ENCODE data around the gene FBN1.

Gene FBN1

GRCh38 chr15:48469681-48470080, 175.8 kb downstream of the FBN1 start:
- TF ChIP-seq GLIS3 (CRISPR knock-in tag; IDR thresholded peaks at IDR 0.05) (no peak), TOX (CRISPR knock-in tag; IDR thresholded peaks at IDR 0.05; ENCODE audit: borderline replicate concordance) (no peak), TCF4 (CRISPR knock-in tag; IDR thresholded peaks at IDR 0.05; ENCODE audit: borderline replicate concordance) (no peak), ZFP30 (CRISPR knock-in tag; IDR thresholded peaks at IDR 0.05) (no peak), ZNF70 (CRISPR knock-in tag; IDR thresholded peaks at IDR 0.05) (no peak), CSRNP3 (CRISPR knock-in tag; IDR thresholded peaks at IDR 0.05) (no peak), RARB (CRISPR knock-in tag; IDR thresholded peaks at IDR 0.05) (no peak)
- ATAC-seq, result no peak

GRCh38 chr15:48469271-48469670, 176.2 kb downstream of the FBN1 start:
- ATAC-seq, result no peak

GRCh38 chr15:48467801-48468200, 177.7 kb downstream of the FBN1 start:
- no peak for ATAC-seq

More at GRCh38 chr15:48469271-48469670, 176.2 kb downstream of the FBN1 start:
- TF ChIP-seq RARB (CRISPR knock-in tag; IDR thresholded peaks at IDR 0.05), result no peak
- no peak for TF ChIP-seq CSRNP3 (CRISPR knock-in tag; IDR thresholded peaks at IDR 0.05)
- TF ChIP-seq CREB5 (CRISPR knock-in tag; IDR thresholded peaks at IDR 0.05; ENCODE audit: low read depth), result no peak
- TF ChIP-seq ARNTL (CRISPR knock-in tag; IDR thresholded peaks at IDR 0.05; ENCODE audit: borderline replicate concordance, low read depth), result no peak
- TF ChIP-seq ISL1 (CRISPR knock-in tag; IDR thresholded peaks at IDR 0.05), result no peak

More at GRCh38 chr15:48467801-48468200, 177.7 kb downstream of the FBN1 start:
- TF ChIP-seq ZFP30 (CRISPR knock-in tag; IDR thresholded peaks at IDR 0.05), result no peak
- TF ChIP-seq PPARA (CRISPR knock-in tag; IDR thresholded peaks at IDR 0.05; ENCODE audit: borderline replicate concordance), result no peak
- no peak for TF ChIP-seq TSHZ2 (CRISPR knock-in tag; IDR thresholded peaks at IDR 0.05)
- TF ChIP-seq CSRNP3 (CRISPR knock-in tag; IDR thresholded peaks at IDR 0.05), result no peak
- TF ChIP-seq GLIS3 (CRISPR knock-in tag; IDR thresholded peaks at IDR 0.05), result no peak
- no peak for TF ChIP-seq ZNF70 (CRISPR knock-in tag; IDR thresholded peaks at IDR 0.05)
- no peak for TF ChIP-seq POU6F1 (CRISPR knock-in tag; IDR thresholded peaks at IDR 0.05; ENCODE audit: borderline replicate concordance, low read depth)
- no peak for TF ChIP-seq ISL1 (CRISPR knock-in tag; IDR thresholded peaks at IDR 0.05)
- TF ChIP-seq BACH2 (CRISPR knock-in tag; IDR thresholded peaks at IDR 0.05; ENCODE audit: borderline replicate concordance), result no peak
- TF ChIP-seq ZNF8 (CRISPR knock-in tag; IDR thresholded peaks at IDR 0.05), result no peak
- TF ChIP-seq PATZ1 (CRISPR knock-in tag; IDR thresholded peaks at IDR 0.05; ENCODE audit: borderline replicate concordance), result no peak
- TF ChIP-seq ARNTL (CRISPR knock-in tag; IDR thresholded peaks at IDR 0.05; ENCODE audit: borderline replicate concordance, low read depth), result no peak
- no peak for TF ChIP-seq OSR1 (CRISPR knock-in tag; IDR thresholded peaks at IDR 0.05)
- TF ChIP-seq ZNF565 (CRISPR knock-in tag; conservative IDR thresholded peaks at IDR 0.05; ENCODE audit: low read depth), result no peak
- no peak for TF ChIP-seq CREB5 (CRISPR knock-in tag; IDR thresholded peaks at IDR 0.05; ENCODE audit: low read depth)
